Upper lobe of left lung (tissue), 6 donors: ENCODE data around the gene PTPN5. TPM values are rescaled to one million over a fixed set of nuclear protein-coding genes. Genes with fewer than 3 reads are reported as not detected.
"Not testable (repeated sequence)": the region's sequence is repeated elsewhere in the genome, so short reads cannot be mapped to it uniquely, and the experiment has no call there.

Experiments used
- ATAC-seq, 2 donors: fragments of 200-7000 bp; cut with Tn5 transposase; one replicate each; pipeline ENCODE4 v1.9.1; 2022; ENCODE audit warnings: mild to moderate bottlenecking in 2 of 2, moderate library complexity in 2 of 2; ENCODE audit not compliant: low FRiP score in 2 of 2
- DNase-seq, 2 donors: peaks; one replicate each; pipeline ENCODE4 v3.0.0-alpha.2; 2019 to 2020
- H3K27ac ChIP-seq, 4 donors: fragments of 200-600 bp; sonication (generic); one replicate each; pipeline ENCODE4 v1.5.1; 2016 to 2019
- H3K27me3 ChIP-seq, 4 donors: fragments of 200-600 bp; sonication (generic); one replicate each; pipeline ENCODE4 v1.5.1; 2017 to 2019
- H3K36me3 ChIP-seq, 4 donors: fragments of 200-600 bp; sonication (generic); one replicate each; pipeline ENCODE4 v1.5.1; 2016 to 2019
- H3K4me1 ChIP-seq, 4 donors: fragments of 200-600 bp; sonication (generic); one replicate each; pipeline ENCODE4 v1.5.1; 2018 to 2019
- H3K4me3 ChIP-seq, 4 donors: fragments of 200-600 bp; sonication (generic); one replicate each; pipeline ENCODE4 v1.5.1; 2017 to 2019; ENCODE audit warnings: mild to moderate bottlenecking in 2 of 4, moderate library complexity in 1 of 4
- H3K9me3 ChIP-seq, 4 donors: fragments of 200-600 bp; sonication (generic); one replicate each; pipeline ENCODE4 v1.5.1; 2018 to 2019
- EP300 ChIP-seq, 4 donors: sonication (generic); formaldehyde crosslinking; IDR thresholded peaks; one replicate each; pipeline ENCODE4 v1.5.1; 2017; ENCODE audit warnings: antibody characterized with exemption in 4 of 4, control low read depth in 2 of 4
- POLR2A ChIP-seq, 4 donors: fragments of 450-650 bp; IDR thresholded peaks; one replicate each; pipeline ENCODE4 v1.5.1; 2016 to 2017; ENCODE audit warnings: antibody characterized with exemption in 4 of 4, mild to moderate bottlenecking in 2 of 4
- POLR2AphosphoS5 ChIP-seq, 2 donors: sonication (generic); formaldehyde crosslinking; IDR thresholded peaks; one replicate each; pipeline ENCODE4 v1.5.1; 2017; ENCODE audit warnings: antibody characterized with exemption in 2 of 2
- WGBS, 2 donors: methylation state at CpG; one replicate each; pipeline ENCODE4 v1.1.5; 2017 to 2018; 5-methylcytosine and 5-hydroxymethylcytosine counted together
- total RNA-seq, 6 donors: library from RNA; depleted of rRNA in 4 of 6; stranded (reverse); fragments of >200 nt in 4 of 6; gene quantifications; one replicate each; pipeline versions ENCODE4 v1.1.0 to v1.2.1, GENCODE V29; 2016 to 2021
- TF ChIP-seq, protein P1 (sequence below), 6 experiments: fragments of 450-650 bp in 4 of 6; fragments of 200-600 bp in 2 of 6; sonication (generic) in 2 of 6; IDR thresholded peaks; one replicate each; pipeline ENCODE4 v1.5.1; 2016 to 2019; ENCODE audit warnings: antibody characterized with exemption in 6 of 6
- donor health status: DM: no; HTN: no; CAD: no; lungs with moderate emphysema.
- donor health status: DM: no; HTN: yes; CAD: no; lungs with severe emphysema.

PTPN5 gene
- total RNA-seq, 6 donors from 2014 or later, result 0.31 to 1.8 (median 1.0) TPM; not detected in 2

DNA sequence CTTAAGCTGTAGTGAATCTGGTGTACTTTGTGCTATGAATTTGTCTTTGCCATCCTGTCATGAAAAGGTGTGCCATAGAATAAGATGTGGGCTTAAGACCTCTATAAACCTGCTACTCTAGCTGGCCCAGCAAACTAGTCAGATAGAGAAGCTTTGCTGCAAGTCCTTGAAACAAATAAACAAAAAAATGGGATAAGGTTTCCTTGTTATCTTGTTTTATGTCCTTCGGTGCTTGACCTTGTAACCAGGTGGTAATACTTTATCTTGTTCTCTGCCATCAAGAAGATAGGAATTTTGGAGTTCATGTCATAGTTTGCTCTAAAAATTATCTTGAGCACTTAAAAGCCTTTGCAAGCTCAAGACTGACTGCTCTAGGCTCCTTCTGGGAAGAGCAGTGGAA lies 107.3 kb downstream of the PTPN5 start:
- Histone ChIP-seq H3K4me3 (no peak overlapping the region), H3K27me3 (no peaks in the 10 kb centered on the region), H3K36me3 (no peaks in the 10 kb centered on the region), H3K9me3 (no peaks in the 10 kb centered on the region), H3K4me1 (no peaks in the 10 kb centered on the region), H3K27ac (no peak overlapping the region)
- ATAC-seq, result no peak
- no peak for TF ChIP-seq POLR2A (IDR thresholded peaks at IDR 0.05)
- TF ChIP-seq EP300 (IDR thresholded peaks at IDR 0.05), result no peak
- TF ChIP-seq, protein P1, sequence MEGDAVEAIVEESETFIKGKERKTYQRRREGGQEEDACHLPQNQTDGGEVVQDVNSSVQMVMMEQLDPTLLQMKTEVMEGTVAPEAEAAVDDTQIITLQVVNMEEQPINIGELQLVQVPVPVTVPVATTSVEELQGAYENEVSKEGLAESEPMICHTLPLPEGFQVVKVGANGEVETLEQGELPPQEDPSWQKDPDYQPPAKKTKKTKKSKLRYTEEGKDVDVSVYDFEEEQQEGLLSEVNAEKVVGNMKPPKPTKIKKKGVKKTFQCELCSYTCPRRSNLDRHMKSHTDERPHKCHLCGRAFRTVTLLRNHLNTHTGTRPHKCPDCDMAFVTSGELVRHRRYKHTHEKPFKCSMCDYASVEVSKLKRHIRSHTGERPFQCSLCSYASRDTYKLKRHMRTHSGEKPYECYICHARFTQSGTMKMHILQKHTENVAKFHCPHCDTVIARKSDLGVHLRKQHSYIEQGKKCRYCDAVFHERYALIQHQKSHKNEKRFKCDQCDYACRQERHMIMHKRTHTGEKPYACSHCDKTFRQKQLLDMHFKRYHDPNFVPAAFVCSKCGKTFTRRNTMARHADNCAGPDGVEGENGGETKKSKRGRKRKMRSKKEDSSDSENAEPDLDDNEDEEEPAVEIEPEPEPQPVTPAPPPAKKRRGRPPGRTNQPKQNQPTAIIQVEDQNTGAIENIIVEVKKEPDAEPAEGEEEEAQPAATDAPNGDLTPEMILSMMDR (IDR thresholded peaks at IDR 0.05), result no peak
- TF ChIP-seq POLR2AphosphoS5 (IDR thresholded peaks at IDR 0.05), result no peak
- DNase-seq, result no peak
- 38 to 83% methylated on average over 1 of the region's 1 CpG for WGBS, 2 donors

DNA sequence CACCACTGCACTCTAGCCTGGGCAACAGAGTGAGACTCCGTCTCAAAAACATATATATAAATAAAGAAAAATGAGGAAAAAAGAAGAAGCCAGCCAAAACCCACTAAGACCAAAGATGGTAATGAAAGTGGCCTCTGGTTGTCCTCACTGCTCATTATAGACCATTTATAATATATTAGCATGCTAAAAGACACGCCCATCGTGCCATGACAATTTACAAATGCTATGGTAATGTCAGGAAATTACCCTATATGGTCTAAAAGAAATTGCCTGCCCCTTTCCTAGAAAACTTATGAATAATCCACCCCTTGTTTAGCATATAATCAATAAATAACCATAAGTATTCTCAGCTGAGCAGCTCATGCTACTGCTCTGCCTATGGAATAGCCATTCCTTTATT lies 109.1 kb downstream of the PTPN5 start:
- no peak for DNase-seq
- TF ChIP-seq EP300 (IDR thresholded peaks at IDR 0.05) (no peak), POLR2A (IDR thresholded peaks at IDR 0.05) (no peak), POLR2AphosphoS5 (IDR thresholded peaks at IDR 0.05) (no peak)
- TF ChIP-seq, protein P1 (IDR thresholded peaks at IDR 0.05), result no peak
- H3K4me1 ChIP-seq, result no peaks in the 10 kb centered on the region
- no peaks in the 10 kb centered on the region for H3K9me3 ChIP-seq
- no peak overlapping the region for H3K27ac ChIP-seq
- H3K36me3 ChIP-seq, result no peaks in the 10 kb centered on the region
- 89 to 98% methylated on average over 3 of the region's 3 CpGs for WGBS, 2 donors
- ATAC-seq, result no peak
- H3K27me3 ChIP-seq, result no peaks in the 10 kb centered on the region
- H3K4me3 ChIP-seq, result no peak overlapping the region

DNA sequence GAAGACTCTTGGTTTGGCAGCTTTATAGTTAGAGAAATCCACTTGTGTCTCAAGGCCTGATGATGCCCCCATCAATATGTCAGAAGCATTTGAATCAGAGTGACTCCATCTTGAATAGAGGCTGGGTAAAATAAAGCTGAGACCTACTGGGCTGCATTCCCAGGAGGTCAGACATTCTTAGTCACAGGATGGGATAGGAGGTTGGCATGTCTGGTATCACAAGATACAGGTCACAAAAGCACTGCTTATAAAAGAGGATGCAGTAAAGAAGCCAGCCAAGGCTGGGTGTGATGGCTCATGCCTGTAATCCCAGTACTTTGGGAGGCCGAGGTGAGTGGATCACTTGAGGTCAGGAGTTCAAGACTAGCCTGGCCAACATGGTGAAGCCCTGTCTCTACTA lies 109.6 kb downstream of the PTPN5 start:
- not testable (repeated sequence) for H3K9me3 ChIP-seq, DNase-seq, ATAC-seq, H3K27ac ChIP-seq, H3K4me1 ChIP-seq, H3K36me3 ChIP-seq, H3K4me3 ChIP-seq, H3K27me3 ChIP-seq
- 76 to 86% methylated on average over 1 of the region's 1 CpG for WGBS, 2 donors

Other genes with a start within 250 kb of the PTPN5 start
- gene UEVLD, start 203.1 kb downstream of the PTPN5 start, total RNA-seq, result 10 to 100 TPM; 10.3 to 26.0 (median 19.1) TPM
- 1 to 10 TPM in 3 of 6 donors, under 1 TPM in 1, not detected in 2; 0.76 to 6.0 (median 1.8) TPM for gene MISFA, start 192.0 kb downstream of the PTPN5 start, total RNA-seq
- gene SPTY2D1, start 157.5 kb downstream of the PTPN5 start, total RNA-seq, result 10 to 100 TPM in 5 of 6 donors, 1 to 10 TPM in 1; 10.0 to 25.5 (median 18.6) TPM
- gene TMEM86A, start 93.0 kb downstream of the PTPN5 start, total RNA-seq, result 10 to 100 TPM in 3 of 6 donors, 1 to 10 TPM in 3; 4.6 to 18.0 (median 8.5) TPM
- gene IGSF22, start 65.6 kb downstream of the PTPN5 start, total RNA-seq, result 10 to 100 TPM in 1 of 6 donors, 1 to 10 TPM in 2, not detected in 3; 1.2 to 21.0 (median 2.1) TPM
- gene MRGPRX1, start 147.6 kb upstream of the PTPN5 start, total RNA-seq, result not detected